ENCODE results near the gene DBN1. TPM values are rescaled to one million over a fixed set of nuclear protein-coding genes. Genes with fewer than 3 reads are reported as not detected.

The DBN1 gene
- polyA plus RNA-seq, 1 donor (not counting 4 experiments of a cell fraction or from before 2014, with no cell fraction given) = 59.4 TPM

DNA sequence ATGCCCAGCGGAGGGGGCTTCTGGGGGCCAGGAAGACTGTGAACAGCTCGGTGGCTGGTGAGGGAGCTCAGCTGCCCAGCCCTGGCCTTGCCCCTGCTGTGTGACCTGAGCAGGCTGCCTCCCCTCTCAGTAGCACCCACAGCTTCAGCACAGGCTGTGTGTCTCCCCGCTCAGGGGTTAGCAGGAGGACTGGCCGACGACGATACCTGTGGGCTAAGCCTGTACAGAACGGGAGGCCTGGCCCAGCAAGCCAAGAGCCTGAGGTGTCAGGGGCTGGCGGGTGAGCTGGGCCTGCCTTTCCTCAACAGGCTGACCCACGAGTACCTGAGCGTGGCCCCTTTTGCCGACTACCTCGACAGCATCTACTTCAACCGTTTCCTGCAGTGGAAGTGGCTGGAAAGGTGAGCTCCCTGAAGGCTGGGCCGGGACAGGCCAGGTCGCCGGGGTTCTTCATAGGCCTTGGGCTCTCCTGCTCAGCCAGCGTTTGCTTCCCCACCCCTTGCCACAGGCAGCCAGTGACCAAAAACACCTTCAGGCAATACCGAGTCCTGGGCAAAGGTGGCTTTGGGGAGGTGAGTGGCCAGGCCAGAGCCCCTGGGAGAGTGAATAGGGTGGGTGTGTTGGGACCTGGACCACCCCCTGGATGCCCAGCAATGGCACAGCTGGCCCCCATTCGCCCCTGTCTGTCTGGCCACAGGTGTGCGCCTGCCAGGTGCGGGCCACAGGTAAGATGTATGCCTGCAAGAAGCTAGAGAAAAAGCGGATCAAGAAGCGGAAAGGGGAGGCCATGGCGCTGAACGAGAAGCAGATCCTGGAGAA is 40.4 kb downstream of the DBN1 start:
- H3K9me3 ChIP-seq (ENCODE audit: control insufficient read depth, low read depth, low read length) = no peaks in the 10 kb centered on the region
- FAIRE-seq (no peak), DNase-seq (ENCODE audit: low read depth, low spot score) (no peak)
- no peak overlapping the region for H3K4me3 ChIP-seq (ENCODE audit: control insufficient read depth in 2 of 3, extremely low read depth in 1 of 3, insufficient read depth in 2 of 3, low read depth in 1 of 3, low read length in 3 of 3)
- H3K9me1 ChIP-seq (ENCODE audit: control insufficient read depth, extremely low read depth, insufficient read depth, low read length) = no peaks in the 10 kb centered on the region
- H4K20me1 ChIP-seq (ENCODE audit: control insufficient read depth, extremely low read depth, insufficient read depth, low read length) = no peaks in the 10 kb centered on the region
- H3K9ac ChIP-seq (ENCODE audit: control insufficient read depth, extremely low read depth, insufficient read depth, low read length) = no peak overlapping the region
- no peak overlapping the region for H2AFZ ChIP-seq (ENCODE audit: control insufficient read depth, low read length)
- H3K36me3 ChIP-seq (ENCODE audit: control insufficient read depth in 2 of 2, extremely low read depth in 1 of 2, insufficient read depth in 2 of 2, low read length in 2 of 2) = peaks cover 23 to 51% of the 10 kb centered on the region in 2 experiments
- dilution Hi-C loops (cut with MboI; ENCODE audit: extremely low pct_ligation_motif_present, low sequenced_read_pairs) = no loop called here
- H3K4me2 ChIP-seq (ENCODE audit: control insufficient read depth, extremely low read depth, insufficient read depth, low read depth, low read length) = no peak overlapping the region
- no peaks in the 10 kb centered on the region for H3K27me3 ChIP-seq (ENCODE audit: control insufficient read depth, extremely low read depth, insufficient read depth, low read length)
- peaks cover 65% of the 10 kb centered on the region for H3K4me1 ChIP-seq (ENCODE audit: control insufficient read depth, extremely low read depth, insufficient read depth, low read length)
- TF ChIP-seq, protein P1, sequence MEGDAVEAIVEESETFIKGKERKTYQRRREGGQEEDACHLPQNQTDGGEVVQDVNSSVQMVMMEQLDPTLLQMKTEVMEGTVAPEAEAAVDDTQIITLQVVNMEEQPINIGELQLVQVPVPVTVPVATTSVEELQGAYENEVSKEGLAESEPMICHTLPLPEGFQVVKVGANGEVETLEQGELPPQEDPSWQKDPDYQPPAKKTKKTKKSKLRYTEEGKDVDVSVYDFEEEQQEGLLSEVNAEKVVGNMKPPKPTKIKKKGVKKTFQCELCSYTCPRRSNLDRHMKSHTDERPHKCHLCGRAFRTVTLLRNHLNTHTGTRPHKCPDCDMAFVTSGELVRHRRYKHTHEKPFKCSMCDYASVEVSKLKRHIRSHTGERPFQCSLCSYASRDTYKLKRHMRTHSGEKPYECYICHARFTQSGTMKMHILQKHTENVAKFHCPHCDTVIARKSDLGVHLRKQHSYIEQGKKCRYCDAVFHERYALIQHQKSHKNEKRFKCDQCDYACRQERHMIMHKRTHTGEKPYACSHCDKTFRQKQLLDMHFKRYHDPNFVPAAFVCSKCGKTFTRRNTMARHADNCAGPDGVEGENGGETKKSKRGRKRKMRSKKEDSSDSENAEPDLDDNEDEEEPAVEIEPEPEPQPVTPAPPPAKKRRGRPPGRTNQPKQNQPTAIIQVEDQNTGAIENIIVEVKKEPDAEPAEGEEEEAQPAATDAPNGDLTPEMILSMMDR (optimal IDR thresholded peaks at IDR 0.05 in 1 of 3, IDR thresholded peaks at IDR 0.05 in 1 of 3, conservative IDR thresholded peaks at IDR 0.05 in 1 of 3; ENCODE audit: extremely low read depth in 1 of 3, insufficient read depth in 2 of 3, low read length in 3 of 3) = no peak
- no peak for TF ChIP-seq EZH2 (IDR thresholded peaks at IDR 0.05; ENCODE audit: low read length)
- no peak overlapping the region for H3K27ac ChIP-seq (ENCODE audit: control insufficient read depth, insufficient read depth, low read length)
- peaks cover 19% of the 10 kb centered on the region for H3K79me2 ChIP-seq (ENCODE audit: control insufficient read depth, insufficient read depth, low read length)

DNA sequence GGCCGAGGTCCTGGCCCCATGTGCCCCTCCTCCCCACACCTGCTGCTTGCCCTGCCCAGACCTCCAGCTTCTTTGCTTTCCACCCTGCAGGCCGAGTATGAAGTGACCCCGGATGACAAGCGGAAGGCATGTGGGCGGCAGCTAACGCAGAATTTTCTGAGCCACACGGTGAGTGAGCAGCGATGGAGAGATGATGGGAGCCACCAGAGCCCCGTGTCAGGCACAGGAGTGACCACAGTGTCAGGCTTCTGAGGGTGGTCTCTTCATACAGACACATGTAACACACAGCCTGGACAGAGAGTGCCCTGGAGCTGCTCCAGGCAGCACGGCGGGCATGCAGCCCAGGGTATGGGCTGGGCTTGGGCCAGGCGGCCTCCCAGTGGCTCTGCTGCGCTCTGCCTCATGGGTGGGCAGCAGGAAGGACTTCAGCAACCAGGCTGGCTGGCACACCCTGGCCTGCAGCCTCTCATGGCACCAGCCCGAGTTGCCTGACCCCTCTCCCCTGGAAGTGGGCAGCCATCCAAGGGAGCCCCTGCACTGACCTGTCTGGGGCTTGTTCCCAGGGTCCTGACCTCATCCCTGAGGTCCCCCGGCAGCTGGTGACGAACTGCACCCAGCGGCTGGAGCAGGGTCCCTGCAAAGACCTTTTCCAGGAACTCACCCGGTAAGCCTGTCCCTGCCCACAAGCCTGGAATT is 41.1 kb downstream of the DBN1 start:
- Histone ChIP-seq H3K4me3 (ENCODE audit: control insufficient read depth in 2 of 3, extremely low read depth in 1 of 3, insufficient read depth in 2 of 3, low read depth in 1 of 3, low read length in 3 of 3) (no peak overlapping the region), H3K9me3 (ENCODE audit: control insufficient read depth, low read depth, low read length) (no peaks in the 10 kb centered on the region), H4K20me1 (ENCODE audit: control insufficient read depth, extremely low read depth, insufficient read depth, low read length) (no peaks in the 10 kb centered on the region), H3K27me3 (ENCODE audit: control insufficient read depth, extremely low read depth, insufficient read depth, low read length) (no peaks in the 10 kb centered on the region), H2AFZ (ENCODE audit: control insufficient read depth, low read length) (no peak overlapping the region), H3K36me3 (ENCODE audit: control insufficient read depth in 2 of 2, extremely low read depth in 1 of 2, insufficient read depth in 2 of 2, low read length in 2 of 2) (peaks cover 23 to 51% of the 10 kb centered on the region in 2 experiments), H3K4me2 (ENCODE audit: control insufficient read depth, extremely low read depth, insufficient read depth, low read depth, low read length) (no peak overlapping the region), H3K9me1 (ENCODE audit: control insufficient read depth, extremely low read depth, insufficient read depth, low read length) (no peaks in the 10 kb centered on the region), H3K27ac (ENCODE audit: control insufficient read depth, insufficient read depth, low read length) (peak overlapping the region; percentile 15), H3K9ac (ENCODE audit: control insufficient read depth, extremely low read depth, insufficient read depth, low read length) (peak overlapping the region; percentile 28), H3K4me1 (ENCODE audit: control insufficient read depth, extremely low read depth, insufficient read depth, low read length) (peaks cover 66% of the 10 kb centered on the region), H3K79me2 (ENCODE audit: control insufficient read depth, insufficient read depth, low read length) (peaks cover 27% of the 10 kb centered on the region)
- no peak for DNase-seq (ENCODE audit: low read depth, low spot score)
- FAIRE-seq = no peak
- TF ChIP-seq EZH2 (IDR thresholded peaks at IDR 0.05; ENCODE audit: low read length) = no peak
- dilution Hi-C loops (cut with MboI; ENCODE audit: extremely low pct_ligation_motif_present, low sequenced_read_pairs) = no loop called here
